Daoy (cell line): Measurements from ENCODE around the gene DYNLRB2. TPM values are rescaled to one million over a fixed set of nuclear protein-coding genes. Genes with fewer than 3 reads are reported as not detected.

Experiments used
- DNase-seq: peaks from one replicate; pipeline ENCODE4 v3.0.0-alpha.2; 2015; ENCODE audit warnings: low read depth
- total RNA-seq: library from RNA; depleted of rRNA; stranded (reverse); fragments of >200 nt; shearing (Covaris generic); gene quantifications from 2 replicates; pipeline ENCODE4 v1.2.3, GENCODE V29; 2014

Gene DYNLRB2
- total RNA-seq, 1 experiment from 2014 or later, result not detected

DNA sequence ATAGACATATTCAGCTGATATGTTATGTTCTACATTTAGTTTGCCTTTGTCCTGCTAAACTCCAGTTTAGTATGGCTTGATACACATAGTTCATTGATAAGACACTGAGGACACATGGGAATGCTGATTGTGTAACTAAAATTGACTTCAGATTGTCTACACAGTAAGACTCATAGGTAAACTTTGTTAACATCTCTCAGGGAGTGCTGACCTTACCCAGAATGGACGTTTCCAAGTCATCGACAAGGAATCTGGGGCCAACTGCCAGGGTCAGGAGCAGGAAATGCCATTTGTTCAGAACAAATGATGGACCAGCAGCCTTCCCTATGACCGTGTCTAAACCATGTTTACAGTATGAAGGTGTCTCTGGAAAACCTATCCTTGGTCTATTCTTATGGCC is 58.7 kb downstream of the DYNLRB2 start:
- no peak for DNase-seq
